22Rv1 (cell line): ENCODE data around the gene KDM4E.

Source experiments
- ZFX ChIP-seq: fragments of 450-650 bp; IDR thresholded peaks from 2 replicates; pipeline ENCODE4 v1.6.1; 2017; ENCODE audit warnings: antibody characterized with exemption, borderline replicate concordance
- TF ChIP-seq, protein P1 (sequence below): fragments of 450-650 bp; IDR thresholded peaks from 2 replicates; pipeline ENCODE4 v1.5.1; 2017; ENCODE audit warnings: mild to moderate bottlenecking

DNA sequence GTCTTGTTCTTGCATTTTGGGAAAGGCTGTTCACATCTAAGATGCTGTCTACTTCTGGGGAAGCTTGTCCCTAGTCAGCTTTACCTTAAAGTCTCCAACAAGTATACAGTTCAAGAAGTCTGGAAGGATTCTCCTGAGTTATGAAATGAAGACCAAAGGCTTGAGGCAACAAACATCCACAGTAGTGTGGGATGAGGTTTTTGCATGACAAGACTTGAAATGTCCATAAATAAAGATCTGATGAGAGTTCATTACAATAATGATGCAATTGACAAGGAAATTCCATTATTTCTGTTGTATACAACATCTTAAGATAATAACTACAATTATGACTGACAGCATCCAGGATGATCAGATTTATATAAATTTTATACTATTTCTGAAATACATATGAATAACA lies 21.3 kb upstream of the KDM4E start:
- no peak for TF ChIP-seq ZFX
- TF ChIP-seq, protein P1, sequence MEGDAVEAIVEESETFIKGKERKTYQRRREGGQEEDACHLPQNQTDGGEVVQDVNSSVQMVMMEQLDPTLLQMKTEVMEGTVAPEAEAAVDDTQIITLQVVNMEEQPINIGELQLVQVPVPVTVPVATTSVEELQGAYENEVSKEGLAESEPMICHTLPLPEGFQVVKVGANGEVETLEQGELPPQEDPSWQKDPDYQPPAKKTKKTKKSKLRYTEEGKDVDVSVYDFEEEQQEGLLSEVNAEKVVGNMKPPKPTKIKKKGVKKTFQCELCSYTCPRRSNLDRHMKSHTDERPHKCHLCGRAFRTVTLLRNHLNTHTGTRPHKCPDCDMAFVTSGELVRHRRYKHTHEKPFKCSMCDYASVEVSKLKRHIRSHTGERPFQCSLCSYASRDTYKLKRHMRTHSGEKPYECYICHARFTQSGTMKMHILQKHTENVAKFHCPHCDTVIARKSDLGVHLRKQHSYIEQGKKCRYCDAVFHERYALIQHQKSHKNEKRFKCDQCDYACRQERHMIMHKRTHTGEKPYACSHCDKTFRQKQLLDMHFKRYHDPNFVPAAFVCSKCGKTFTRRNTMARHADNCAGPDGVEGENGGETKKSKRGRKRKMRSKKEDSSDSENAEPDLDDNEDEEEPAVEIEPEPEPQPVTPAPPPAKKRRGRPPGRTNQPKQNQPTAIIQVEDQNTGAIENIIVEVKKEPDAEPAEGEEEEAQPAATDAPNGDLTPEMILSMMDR, result no peak
